Astrocyte (in vitro differentiated cells and primary cell): ENCODE results near the gene LRMDA. TPM values are rescaled to one million over a fixed set of nuclear protein-coding genes. Genes with fewer than 3 reads are reported as not detected.

Experiments used
- DNase-seq: peaks from one replicate; pipeline ENCODE4 v3.0.0-alpha.2; 2010; ENCODE audit warnings: low read depth
- FAIRE-seq: peaks from 2 replicates; lab custom pipeline; 2011; peaks lifted over from hg19 to GRCh38; lab: Jason Lieb, UNC
- H2AFZ ChIP-seq: 2 replicates; pipeline ENCODE4 v1.6.0; 2012; ENCODE audit warnings: low read depth, low read length, inconsistent platforms
- H3K27ac ChIP-seq: 2 replicates; pipeline ENCODE4 v1.5.1; 2011; ENCODE audit warnings: low read depth, low read length, inconsistent platforms
- H3K27me3 ChIP-seq: 2 replicates; pipeline ENCODE4 v1.6.0; 2011; ENCODE audit warnings: low read length, inconsistent platforms; ENCODE audit not compliant: insufficient read depth
- H3K36me3 ChIP-seq: 2 replicates; pipeline ENCODE4 v1.5.1; 2011; ENCODE audit warnings: low read length, inconsistent platforms; ENCODE audit not compliant: insufficient read depth
- H3K4me1 ChIP-seq: 2 replicates; pipeline ENCODE4 v1.5.1; 2011; ENCODE audit warnings: low read length, inconsistent platforms; ENCODE audit not compliant: insufficient read depth
- H3K4me2 ChIP-seq: 2 replicates; pipeline ENCODE4 v1.6.0; 2012; ENCODE audit warnings: low read length, inconsistent platforms
- H3K4me3 ChIP-seq: 2 replicates; pipeline ENCODE4 v1.5.1; 2011; ENCODE audit warnings: low read depth, mild to moderate bottlenecking, low read length, inconsistent platforms; ENCODE audit not compliant: insufficient read depth
- H3K79me2 ChIP-seq: 2 replicates; pipeline ENCODE4 v1.6.0; 2012; ENCODE audit warnings: mild to moderate bottlenecking, low read length, inconsistent platforms; ENCODE audit not compliant: insufficient read depth
- H3K9ac ChIP-seq: 2 replicates; pipeline ENCODE4 v1.6.0; 2012; ENCODE audit warnings: mild to moderate bottlenecking, low read length, inconsistent platforms
- H3K9me3 ChIP-seq: 2 replicates; pipeline ENCODE4 v1.5.1; 2012; ENCODE audit warnings: low read depth, mild to moderate bottlenecking, low read length, inconsistent platforms; ENCODE audit not compliant: insufficient read depth
- H4K20me1 ChIP-seq: 2 replicates; pipeline ENCODE4 v1.6.0; 2012; ENCODE audit warnings: low read length, inconsistent platforms; ENCODE audit not compliant: insufficient read depth
- H3K27ac Mint-ChIP-seq: one replicate; pipeline ENCODE4 v1.8.0; 2021; ENCODE audit warnings: mild to moderate bottlenecking, mixed read lengths; ENCODE audit not compliant: unreplicated experiment
- H3K27me3 Mint-ChIP-seq: one replicate; pipeline ENCODE4 v1.8.0; 2021; ENCODE audit warnings: low read depth, mixed read lengths; ENCODE audit not compliant: unreplicated experiment
- H3K36me3 Mint-ChIP-seq: one replicate; pipeline ENCODE4 v1.8.0; 2021; ENCODE audit warnings: low read depth, mixed read lengths; ENCODE audit not compliant: unreplicated experiment
- H3K4me1 Mint-ChIP-seq: one replicate; pipeline ENCODE4 v1.8.0; 2021; ENCODE audit warnings: low read depth, mixed read lengths; ENCODE audit not compliant: unreplicated experiment
- H3K4me3 Mint-ChIP-seq: one replicate; pipeline ENCODE4 v1.8.0; 2021; ENCODE audit warnings: mild to moderate bottlenecking, moderate library complexity, mixed read lengths; ENCODE audit not compliant: unreplicated experiment
- H3K9me3 Mint-ChIP-seq: one replicate; pipeline ENCODE4 v1.8.0; 2021; ENCODE audit warnings: mild to moderate bottlenecking, mixed read lengths; ENCODE audit not compliant: unreplicated experiment
- EZH2 ChIP-seq: IDR thresholded peaks from 2 replicates; pipeline ENCODE4 v1.6.1; 2012; ENCODE audit warnings: mild to moderate bottlenecking, low read length, inconsistent platforms; ENCODE audit not compliant: insufficient read depth
- total RNA-seq: library from RNA; stranded (reverse); gene quantifications from 2 replicates; pipeline ENCODE4 v1.2.1, GENCODE V29; 2021
- TF ChIP-seq, protein P1 (sequence below): IDR thresholded peaks from 2 replicates; pipeline ENCODE4 v1.5.1; 2011; ENCODE audit warnings: low read depth, mild to moderate bottlenecking, inconsistent platforms, low read length, moderate library complexity; ENCODE audit not compliant: insufficient read depth

Gene LRMDA
- total RNA-seq, 1 donor from 2014 or later: 2.7 TPM

- H3K36me3 Mint-ChIP-seq: peaks cover 2% of the 10 kb centered on the region
- Histone ChIP-seq H3K79me2 (no peaks in the 10 kb centered on the region), H3K36me3 (no peaks in the 10 kb centered on the region), H4K20me1 (no peaks in the 10 kb centered on the region), H3K4me1 (peaks cover 10% of the 10 kb centered on the region), H3K9me3 (no peaks in the 10 kb centered on the region), H3K27ac (no peak overlapping the region), H3K4me3 (no peak overlapping the region), H3K9ac (no peak overlapping the region), H3K27me3 (peaks cover 3% of the 10 kb centered on the region), H2AFZ (no peak overlapping the region), H3K4me2 (no peak overlapping the region)
- no peak overlapping the region for H3K27ac Mint-ChIP-seq
- no peak overlapping the region for H3K4me3 Mint-ChIP-seq
- H3K27me3 Mint-ChIP-seq: peaks cover 3% of the 10 kb centered on the region
- peaks cover 14% of the 10 kb centered on the region for H3K4me1 Mint-ChIP-seq
- DNase-seq (no peak), FAIRE-seq (no peak)
- TF ChIP-seq, protein P1, sequence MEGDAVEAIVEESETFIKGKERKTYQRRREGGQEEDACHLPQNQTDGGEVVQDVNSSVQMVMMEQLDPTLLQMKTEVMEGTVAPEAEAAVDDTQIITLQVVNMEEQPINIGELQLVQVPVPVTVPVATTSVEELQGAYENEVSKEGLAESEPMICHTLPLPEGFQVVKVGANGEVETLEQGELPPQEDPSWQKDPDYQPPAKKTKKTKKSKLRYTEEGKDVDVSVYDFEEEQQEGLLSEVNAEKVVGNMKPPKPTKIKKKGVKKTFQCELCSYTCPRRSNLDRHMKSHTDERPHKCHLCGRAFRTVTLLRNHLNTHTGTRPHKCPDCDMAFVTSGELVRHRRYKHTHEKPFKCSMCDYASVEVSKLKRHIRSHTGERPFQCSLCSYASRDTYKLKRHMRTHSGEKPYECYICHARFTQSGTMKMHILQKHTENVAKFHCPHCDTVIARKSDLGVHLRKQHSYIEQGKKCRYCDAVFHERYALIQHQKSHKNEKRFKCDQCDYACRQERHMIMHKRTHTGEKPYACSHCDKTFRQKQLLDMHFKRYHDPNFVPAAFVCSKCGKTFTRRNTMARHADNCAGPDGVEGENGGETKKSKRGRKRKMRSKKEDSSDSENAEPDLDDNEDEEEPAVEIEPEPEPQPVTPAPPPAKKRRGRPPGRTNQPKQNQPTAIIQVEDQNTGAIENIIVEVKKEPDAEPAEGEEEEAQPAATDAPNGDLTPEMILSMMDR: no peak
- no peak for TF ChIP-seq EZH2
- H3K9me3 Mint-ChIP-seq: peaks cover 5% of the 10 kb centered on the region
Observed at GRCh38 chr10:75552171-75552570, 120.7 kb downstream of the LRMDA start.

DNA sequence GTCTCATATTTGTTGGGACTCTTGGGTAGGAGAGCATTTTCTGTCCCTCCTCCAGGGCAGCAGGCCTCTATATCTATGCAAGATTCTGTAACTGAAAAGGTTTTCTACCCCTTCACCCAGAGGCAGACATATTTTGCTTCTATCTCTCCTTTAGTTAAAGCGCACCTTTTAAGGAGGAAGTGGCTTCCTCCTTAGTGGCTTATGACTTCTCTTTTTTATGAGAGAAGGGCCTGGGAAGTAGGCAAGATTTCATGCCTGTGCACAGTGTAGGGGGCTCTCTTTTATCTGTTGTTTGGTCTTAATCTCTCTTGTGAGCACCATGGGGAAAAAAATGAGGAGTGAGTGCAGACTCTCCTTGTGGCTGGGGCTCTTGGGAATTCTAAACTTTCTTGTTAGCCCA is 122.1 kb downstream of the LRMDA start:
- Mint-ChIP-seq H3K36me3 (peaks cover 2% of the 10 kb centered on the region), H3K27me3 (peaks cover 3% of the 10 kb centered on the region), H3K9me3 (peaks cover 5% of the 10 kb centered on the region), H3K27ac (no peak overlapping the region), H3K4me3 (no peak overlapping the region), H3K4me1 (peaks cover 1% of the 10 kb centered on the region)
- H2AFZ ChIP-seq: no peak overlapping the region
- peaks cover 3% of the 10 kb centered on the region for H3K27me3 ChIP-seq
- DNase-seq (no peak), FAIRE-seq (no peak)
- no peak overlapping the region for H3K4me2 ChIP-seq
- H3K4me3 ChIP-seq: no peak overlapping the region
- H4K20me1 ChIP-seq: no peaks in the 10 kb centered on the region
- no peaks in the 10 kb centered on the region for H3K4me1 ChIP-seq
- H3K9ac ChIP-seq: no peak overlapping the region
- H3K9me3 ChIP-seq: no peaks in the 10 kb centered on the region
- H3K36me3 ChIP-seq: no peaks in the 10 kb centered on the region
- no peaks in the 10 kb centered on the region for H3K79me2 ChIP-seq
- TF ChIP-seq, protein P1: no peak
- no peak for TF ChIP-seq EZH2
- no peak overlapping the region for H3K27ac ChIP-seq

DNA sequence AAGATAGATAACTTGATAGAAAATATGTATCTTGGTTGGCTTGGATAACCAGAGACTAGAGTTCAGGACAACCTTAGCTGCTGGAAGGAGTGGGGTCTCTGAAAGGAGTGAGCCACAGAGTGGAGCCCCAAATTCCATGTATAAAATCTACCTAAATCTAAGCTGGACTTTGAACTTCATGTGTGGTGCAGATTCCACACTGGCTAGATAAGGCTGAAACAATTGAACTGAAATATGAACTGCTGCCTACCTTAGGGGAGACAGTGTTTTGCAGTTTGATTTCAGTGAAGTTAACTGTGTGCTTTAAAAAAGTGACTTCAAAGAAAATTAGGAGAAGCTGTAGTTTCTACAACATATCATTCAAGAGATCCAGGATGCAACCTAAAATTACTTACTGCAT is 123.9 kb downstream of the LRMDA start:
- H3K79me2 ChIP-seq: no peaks in the 10 kb centered on the region
- Mint-ChIP-seq H3K27ac (no peak overlapping the region), H3K9me3 (peaks cover 5% of the 10 kb centered on the region), H3K36me3 (peaks cover 2% of the 10 kb centered on the region), H3K4me1 (no peaks in the 10 kb centered on the region), H3K27me3 (peaks cover 3% of the 10 kb centered on the region), H3K4me3 (no peak overlapping the region)
- FAIRE-seq (no peak), DNase-seq (no peak)
- H4K20me1 ChIP-seq: no peaks in the 10 kb centered on the region
- TF ChIP-seq, protein P1: no peak
- no peak for TF ChIP-seq EZH2
- H3K36me3 ChIP-seq: no peaks in the 10 kb centered on the region
- no peaks in the 10 kb centered on the region for H3K4me1 ChIP-seq
- no peak overlapping the region for H2AFZ ChIP-seq
- H3K9ac ChIP-seq: no peak overlapping the region
- H3K4me2 ChIP-seq: no peak overlapping the region
- H3K4me3 ChIP-seq: no peak overlapping the region
- H3K9me3 ChIP-seq: no peaks in the 10 kb centered on the region
- H3K27me3 ChIP-seq: peaks cover 3% of the 10 kb centered on the region
- H3K27ac ChIP-seq: no peak overlapping the region
